HEK293 (cell line): ENCODE measurements around the gene STON2.

Experiments
- CTCF ChIA-PET: fragments of 350-600 bp; formaldehyde crosslinking; extraction: SDS; loops from one replicate; lab custom pipeline; 2021; ENCODE audit warnings: antibody characterized with exemption; lab: Yijun Ruan, JAX
- POLR2A ChIA-PET: fragments of 300-600 bp; formaldehyde crosslinking; extraction: SDS; loops from one replicate; lab custom pipeline; 2020; ENCODE audit warnings: antibody characterized with exemption, inconsistent platforms; lab: Yijun Ruan, JAX
- H3K27ac ChIP-seq: fragments of 200-500 bp; sonication (Bioruptor generic); 2 replicates; pipeline ENCODE4 v1.5.1; 2014; ENCODE audit warnings: low read depth, low read length, control low read depth, inconsistent platforms; ENCODE audit errors: extremely low read depth
- H3K36me3 ChIP-seq, 2 experiments: fragments of 200-500 bp in 1 of 2; sonication (Bioruptor generic) in 1 of 2; 1 replicate in 1 of 2; 2 replicates in 1 of 2; pipeline ENCODE4 v1.5.1; 2014 to 2017; ENCODE audit warnings: inconsistent platforms in 2 of 2, low read length in 2 of 2; ENCODE audit not compliant: control insufficient read depth in 2 of 2, insufficient read depth in 1 of 2
- H3K4me1 ChIP-seq: fragments of 200-500 bp; sonication (Bioruptor generic); 2 replicates; pipeline ENCODE4 v1.5.1; 2014; ENCODE audit warnings: mild to moderate bottlenecking, low read length, inconsistent platforms; ENCODE audit not compliant: control insufficient read depth, insufficient read depth
- H3K4me3 ChIP-seq: 2 replicates; pipeline ENCODE4 v1.5.1; 2011; ENCODE audit warnings: low read depth, mild to moderate bottlenecking, control low read depth, low read length, moderate library complexity
- H3K9me3 ChIP-seq: fragments of 200-500 bp; sonication (Bioruptor generic); 2 replicates; pipeline ENCODE4 v1.5.1; 2014; ENCODE audit warnings: low read depth, low read length, inconsistent platforms; ENCODE audit not compliant: control insufficient read depth, insufficient read depth
- GLIS2 ChIP-seq: fragments of 450-650 bp; formaldehyde crosslinking; IDR thresholded peaks from 2 replicates; pipeline ENCODE4 v1.5.1; 2016; ENCODE audit warnings: missing biosample characterization, missing genetic modification characterization
- KLF17 ChIP-seq: fragments of 450-650 bp; formaldehyde crosslinking; IDR thresholded peaks from 2 replicates; pipeline ENCODE4 v1.5.1; 2016; ENCODE audit warnings: missing biosample characterization, missing genetic modification characterization
- PRDM2 ChIP-seq: fragments of 450-650 bp; formaldehyde crosslinking; IDR thresholded peaks from 2 replicates; pipeline ENCODE4 v1.5.1; 2016; ENCODE audit warnings: missing biosample characterization, missing genetic modification characterization, borderline replicate concordance
- SP3 ChIP-seq: fragments of 450-650 bp; formaldehyde crosslinking; IDR thresholded peaks from 2 replicates; pipeline ENCODE4 v1.5.1; 2016; ENCODE audit warnings: missing biosample characterization, missing genetic modification characterization
- ZBTB11 ChIP-seq: fragments of 450-650 bp; formaldehyde crosslinking; conservative IDR thresholded peaks from 2 replicates; pipeline ENCODE4 v1.5.1; 2016; ENCODE audit warnings: low read depth, missing biosample characterization, missing genetic modification characterization
- ZNF114 ChIP-seq: fragments of 450-650 bp; formaldehyde crosslinking; IDR thresholded peaks from 2 replicates; pipeline ENCODE4 v1.5.0; 2017; ENCODE audit warnings: missing biosample characterization, missing genetic modification characterization
- ZNF175 ChIP-seq: fragments of 450-650 bp; formaldehyde crosslinking; IDR thresholded peaks from 2 replicates; pipeline ENCODE4 v1.5.1; 2016; ENCODE audit warnings: missing biosample characterization, missing genetic modification characterization
- ZNF211 ChIP-seq: fragments of 450-650 bp; formaldehyde crosslinking; IDR thresholded peaks from 2 replicates; pipeline ENCODE4 v1.5.1; 2016; ENCODE audit warnings: low read depth, missing biosample characterization, missing genetic modification characterization
- ZNF23 ChIP-seq: fragments of 450-650 bp; formaldehyde crosslinking; IDR thresholded peaks from 2 replicates; pipeline ENCODE4 v1.5.1; 2016; ENCODE audit warnings: missing biosample characterization, missing genetic modification characterization, borderline replicate concordance
- ZNF266 ChIP-seq: fragments of 450-650 bp; formaldehyde crosslinking; IDR thresholded peaks from 2 replicates; pipeline ENCODE4 v1.5.1; 2016; ENCODE audit warnings: missing biosample characterization, missing genetic modification characterization, low read depth
- ZNF280C ChIP-seq: fragments of 450-650 bp; formaldehyde crosslinking; IDR thresholded peaks from 2 replicates; pipeline ENCODE4 v1.5.1; 2016; ENCODE audit warnings: missing biosample characterization, missing genetic modification characterization
- ZNF37A ChIP-seq: fragments of 450-650 bp; IDR thresholded peaks from 2 replicates; pipeline ENCODE4 v1.5.1; 2018; ENCODE audit warnings: missing biosample characterization, missing genetic modification characterization
- ZNF423 ChIP-seq: fragments of 450-650 bp; formaldehyde crosslinking; IDR thresholded peaks from 2 replicates; pipeline ENCODE4 v1.5.1; 2016; ENCODE audit warnings: missing biosample characterization, missing genetic modification characterization
- ZNF513 ChIP-seq: fragments of 450-650 bp; IDR thresholded peaks from 2 replicates; pipeline ENCODE4 v1.5.1; 2018; ENCODE audit warnings: missing biosample characterization, missing genetic modification characterization
- ZNF530 ChIP-seq: fragments of 450-650 bp; formaldehyde crosslinking; IDR thresholded peaks from 2 replicates; pipeline ENCODE4 v1.5.1; 2016; ENCODE audit warnings: low read depth, missing biosample characterization, missing genetic modification characterization
- ZNF670 ChIP-seq: fragments of 450-650 bp; formaldehyde crosslinking; IDR thresholded peaks from 2 replicates; pipeline ENCODE4 v1.5.1; 2016; ENCODE audit warnings: missing biosample characterization, missing genetic modification characterization, low read depth
- ZNF701 ChIP-seq: fragments of 450-650 bp; formaldehyde crosslinking; IDR thresholded peaks from 2 replicates; pipeline ENCODE4 v1.5.1; 2016; ENCODE audit warnings: missing biosample characterization, missing genetic modification characterization

The STON2 gene

GRCh38 chr14:81427348-81428058 is 27.4 kb upstream of the STON2 start (continued):
- TF ChIP-seq ZNF701 (no peak), ZNF530 (tag by site-specific recombination) (no peak), ZNF23 (tag by site-specific recombination) (no peak)
- TF ChIP-seq, all 188 proteins: peak for 15

- no peak overlapping the region for H3K4me3 ChIP-seq
- ChIA-PET POLR2A (no interaction called here), CTCF (interaction anchor here (0.7 kb wide), 1 partner anchor 21 kb away, joined by 3 read pairs; no protein-coding TSS in a partner anchor)
- H3K9me3 ChIP-seq: no peaks in the 10 kb centered on the region
- H3K27ac ChIP-seq: no peak overlapping the region
- peaks cover 0 to 8% of the 10 kb centered on the region in 2 experiments; a peak in 2 of 3 replicates for H3K36me3 ChIP-seq
- no peaks in the 10 kb centered on the region; the same call in 1 of the 2 replicates for H3K4me1 ChIP-seq
- no peak for TF ChIP-seq ZNF280C (tag by site-specific recombination)
- no peak for TF ChIP-seq PRDM2 (tag by site-specific recombination)
- no peak for TF ChIP-seq ZBTB11
- TF ChIP-seq ZNF211 (tag by site-specific recombination): no peak
- no peak for TF ChIP-seq ZNF423
- no peak for TF ChIP-seq ZNF266 (tag by site-specific recombination)
- no peak for TF ChIP-seq GLIS2
- TF ChIP-seq ZNF513 (tag by site-specific recombination): no peak
- TF ChIP-seq ZNF175 (tag by site-specific recombination): no peak
- TF ChIP-seq ZNF37A: no peak
- TF ChIP-seq ZNF114 (tag by site-specific recombination): no peak
- TF ChIP-seq KLF17 (tag by site-specific recombination): no peak
- TF ChIP-seq ZNF670 (tag by site-specific recombination): no peak
- no peak for TF ChIP-seq SP3 (tag by site-specific recombination)
Measured at GRCh38 chr14:81423504-81423903, 23.4 kb upstream of the STON2 start.
